Activated CD4-positive, alpha-beta T cell treated with anti-CD3 and anti-CD28 coated beads, Interleukin-2, amount 50 U/mL, for 1 hour (primary cell): ENCODE data around the gene ZNF275.
"Not testable (repeated sequence)": the region's sequence is repeated elsewhere in the genome, so short reads cannot be mapped to it uniquely, and the experiment has no call there.

Experiments
- DNase-seq: peaks from one replicate; pipeline ENCODE4 v3.0.0-alpha.2; 2020

ZNF275 gene, protein sequence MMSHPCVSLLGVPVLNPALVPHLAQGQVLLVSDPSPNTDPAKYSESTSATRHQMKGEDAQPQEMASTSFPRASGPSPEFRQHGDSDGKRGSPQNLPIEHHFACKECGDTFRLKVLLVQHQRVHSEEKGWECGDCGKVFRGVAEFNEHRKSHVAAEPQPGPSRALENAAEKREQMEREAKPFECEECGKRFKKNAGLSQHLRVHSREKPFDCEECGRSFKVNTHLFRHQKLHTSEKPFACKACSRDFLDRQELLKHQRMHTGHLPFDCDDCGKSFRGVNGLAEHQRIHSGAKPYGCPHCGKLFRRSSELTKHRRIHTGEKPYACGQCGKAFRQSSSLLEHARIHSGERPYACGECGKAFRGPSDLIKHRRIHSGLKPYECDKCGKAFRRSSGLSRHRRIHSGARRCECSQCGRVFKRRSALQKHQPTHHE

GRCh38 chrX:153333821-153334653, at the start of gene ZNF275:
TSS of gene ZNF275 (plus strand) at chrX:153334153. CDS start at chrX:153336680, 2,527 bp downstream.
- peak; percentile 77 for DNase-seq

- not testable (repeated sequence) for DNase-seq
These were observed 48.3 kb upstream of the ZNF275 start for GRCh38 chrX:153285678-153286077.

DNA sequence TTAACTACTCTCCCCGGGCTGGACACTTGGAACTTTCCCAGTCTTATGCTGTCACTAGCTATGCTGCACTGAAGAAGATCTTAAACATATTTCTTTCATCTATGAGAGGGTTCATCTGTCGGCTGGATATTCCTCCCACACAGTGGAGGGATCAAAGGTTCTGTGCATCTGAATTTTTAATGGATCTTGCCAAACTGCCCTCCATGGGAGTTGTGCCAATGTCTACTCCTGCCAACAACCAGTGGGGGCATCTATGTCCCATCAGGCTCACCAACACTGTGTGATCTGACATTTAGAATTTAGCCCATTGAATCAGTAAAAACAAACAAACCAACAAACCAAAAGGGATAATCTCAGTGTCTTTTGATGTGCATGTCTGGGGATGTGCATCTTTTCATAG, 45.1 kb upstream of the ZNF275 start:
- DNase-seq: not testable (repeated sequence)

- not testable (repeated sequence) for DNase-seq
These were observed 40.4 kb upstream of the ZNF275 start for GRCh38 chrX:153293485-153294071.

GRCh38 chrX:153297376-153297775, 36.6 kb upstream of the ZNF275 start:
- no peak for DNase-seq

- no peak for DNase-seq
These were observed 34.1 kb upstream of the ZNF275 start for GRCh38 chrX:153299855-153300254.

DNA sequence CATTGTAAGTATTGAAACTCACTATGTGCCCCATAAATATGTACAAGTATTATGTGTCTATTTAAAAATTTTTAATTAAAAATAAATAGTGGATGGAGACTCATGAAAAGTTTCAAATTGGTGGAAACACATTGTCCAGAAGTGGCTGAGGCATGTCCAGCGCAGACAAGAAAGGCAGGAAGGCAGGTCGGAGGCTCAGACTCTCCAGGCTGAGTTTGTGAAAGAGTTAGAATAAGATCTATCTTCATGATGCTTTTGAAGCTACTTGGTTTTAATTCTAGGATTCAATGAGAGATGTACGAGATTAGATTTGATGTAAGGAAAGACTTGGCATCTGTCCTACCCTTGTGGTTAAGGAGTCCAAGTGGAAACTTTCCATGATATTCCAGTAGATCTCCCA, 32.2 kb upstream of the ZNF275 start:
- DNase-seq: no peak

DNA sequence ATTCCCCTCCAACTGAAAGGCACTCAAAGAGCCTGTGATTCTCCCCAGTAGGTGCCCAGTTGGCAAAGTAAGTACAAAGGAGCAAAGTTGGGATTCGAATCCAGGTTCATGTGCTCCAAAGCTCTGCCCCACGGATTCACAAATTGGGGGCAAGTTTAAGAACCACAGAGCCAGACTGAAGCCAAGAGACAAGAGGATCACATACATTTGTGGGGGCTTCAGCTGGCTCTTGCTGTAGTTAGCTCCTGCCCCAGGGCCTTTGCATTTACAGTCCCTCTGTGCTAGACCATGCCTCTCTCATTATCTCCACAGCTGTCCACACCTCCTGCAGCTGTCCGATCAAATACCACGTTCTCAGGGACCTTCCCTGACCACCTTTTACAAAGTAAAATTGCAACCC, 31.2 kb upstream of the ZNF275 start:
- no peak for DNase-seq

DNA sequence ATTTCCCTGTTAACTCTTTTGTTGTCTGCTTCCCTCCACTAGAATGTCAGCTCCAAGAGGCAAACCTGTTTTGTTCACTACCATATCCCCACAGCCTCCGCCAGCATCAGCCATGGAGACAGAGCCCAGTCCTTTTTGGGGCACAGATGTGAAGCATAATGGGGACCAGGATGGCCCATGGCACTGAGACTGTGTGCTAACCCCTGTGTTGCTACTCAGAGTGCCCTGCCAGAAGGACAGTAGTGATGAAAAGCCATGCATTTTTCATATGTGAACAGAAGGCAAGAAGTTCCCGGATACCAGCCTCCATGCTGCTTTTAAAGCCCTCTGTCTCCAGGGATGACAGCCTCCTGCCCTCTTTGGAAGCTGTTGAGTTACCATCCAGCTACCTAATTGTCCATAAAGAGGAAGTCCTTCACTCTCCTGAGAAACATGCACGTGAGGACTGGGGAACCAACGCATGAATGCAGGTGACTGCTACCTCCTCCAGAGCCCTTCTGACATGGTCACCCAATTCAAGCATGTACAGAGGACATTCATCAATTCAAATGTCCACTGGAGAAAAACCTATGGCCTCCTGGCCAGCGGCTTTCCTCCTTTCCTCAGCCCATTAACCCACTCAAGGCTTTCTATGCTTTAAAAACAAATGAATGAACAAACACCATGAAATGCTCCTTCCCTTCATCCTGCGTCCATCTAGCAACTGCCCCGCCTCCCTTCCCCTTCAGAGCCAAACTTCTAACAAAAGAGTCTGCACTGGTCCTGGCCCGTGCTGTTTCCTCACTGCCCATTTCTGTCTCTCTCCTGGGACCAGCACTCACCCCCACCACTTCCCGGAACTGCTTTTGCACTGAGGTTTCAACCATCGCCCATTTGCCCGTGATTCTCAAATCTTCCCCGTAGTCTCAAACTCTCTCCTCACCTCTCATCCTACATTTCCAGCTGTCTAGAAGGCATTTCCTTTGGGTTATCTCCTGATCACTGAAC, 30.4 kb upstream of the ZNF275 start:
- DNase-seq: no peak

DNA sequence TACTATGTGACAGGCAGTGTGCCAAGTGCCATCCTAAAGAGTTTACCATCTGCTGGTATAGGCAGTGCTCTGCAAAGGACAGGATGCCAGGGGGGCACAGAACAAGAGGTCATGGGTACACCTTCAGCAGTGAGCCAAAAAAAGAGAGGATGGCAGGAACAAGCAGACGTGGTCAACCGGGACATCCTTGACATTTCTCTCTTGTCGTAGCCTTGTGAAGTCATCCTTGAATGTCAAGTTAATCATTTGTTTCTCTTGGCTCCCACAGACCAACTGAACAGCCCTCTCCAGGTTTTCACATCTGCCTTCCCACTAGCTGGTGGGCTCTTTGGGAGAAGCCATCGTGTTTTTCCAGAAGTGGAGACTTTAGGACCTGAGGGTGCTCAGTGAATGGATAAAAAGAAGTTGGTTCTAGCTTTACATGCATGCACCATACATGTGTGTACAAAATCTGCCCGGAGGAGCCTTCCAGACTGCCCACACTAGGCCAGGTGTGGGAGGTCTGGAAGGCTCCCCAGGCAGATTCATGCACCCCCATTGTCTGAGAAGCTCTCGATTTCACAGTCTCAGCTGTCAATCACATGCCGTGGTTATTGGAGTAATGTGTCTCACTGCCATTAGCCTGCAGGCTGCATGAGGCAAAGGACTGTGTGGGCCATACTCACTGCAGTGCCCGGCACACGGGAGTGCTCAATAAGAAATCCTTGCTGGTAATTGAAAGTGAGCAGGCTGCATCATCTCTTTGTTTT, 28.8 kb upstream of the ZNF275 start:
- no peak for DNase-seq

GRCh38 chrX:153305972-153306371, 28.0 kb upstream of the ZNF275 start:
- DNase-seq: no peak

- no peak for DNase-seq
These were observed 27.3 kb upstream of the ZNF275 start for GRCh38 chrX:153306527-153307115.

GRCh38 chrX:153307276-153308178, 26.4 kb upstream of the ZNF275 start:
- DNase-seq: no peak

DNA sequence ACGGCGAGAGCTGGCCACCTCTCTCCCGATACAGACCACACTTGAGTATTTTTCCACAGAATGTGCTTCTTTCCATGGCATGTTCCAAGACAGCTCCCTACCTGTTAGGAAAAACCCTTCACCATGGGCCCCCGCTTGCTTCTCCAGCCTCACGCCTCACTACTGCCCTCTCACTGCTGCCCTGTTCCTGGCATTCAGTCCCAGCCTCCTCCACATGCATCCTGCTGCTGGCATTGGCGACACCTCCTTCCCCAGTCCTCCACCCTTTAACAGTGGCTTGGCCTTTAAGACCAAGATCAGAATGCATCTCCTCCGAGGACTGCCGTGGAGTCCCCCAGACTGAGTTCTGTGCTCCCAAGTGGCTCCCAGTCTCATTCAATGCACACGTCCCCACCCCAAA, 23.1 kb upstream of the ZNF275 start:
- no peak for DNase-seq

DNA sequence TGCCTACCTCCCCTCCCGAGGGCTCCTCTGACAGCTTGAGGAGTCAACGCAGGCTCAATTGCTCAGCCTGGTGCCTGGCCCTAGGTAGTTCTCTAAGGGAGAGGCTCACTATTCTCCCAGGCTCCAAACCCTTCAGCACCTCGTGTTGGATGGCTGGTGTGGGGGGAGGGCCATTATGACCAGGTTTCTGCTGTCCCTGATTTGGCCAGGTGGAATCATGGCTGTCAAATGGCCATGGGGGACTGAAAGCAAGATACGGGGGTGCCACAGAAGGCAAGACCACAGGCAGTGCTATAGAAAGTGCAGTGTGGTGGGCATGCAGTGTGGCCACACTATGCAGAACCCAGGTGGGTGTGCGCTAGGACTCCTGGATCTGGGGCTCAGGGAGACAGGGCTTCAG, 21.9 kb upstream of the ZNF275 start:
- no peak for DNase-seq

- no peak for DNase-seq
These were observed 21.1 kb upstream of the ZNF275 start for GRCh38 chrX:153312842-153313241.

DNA sequence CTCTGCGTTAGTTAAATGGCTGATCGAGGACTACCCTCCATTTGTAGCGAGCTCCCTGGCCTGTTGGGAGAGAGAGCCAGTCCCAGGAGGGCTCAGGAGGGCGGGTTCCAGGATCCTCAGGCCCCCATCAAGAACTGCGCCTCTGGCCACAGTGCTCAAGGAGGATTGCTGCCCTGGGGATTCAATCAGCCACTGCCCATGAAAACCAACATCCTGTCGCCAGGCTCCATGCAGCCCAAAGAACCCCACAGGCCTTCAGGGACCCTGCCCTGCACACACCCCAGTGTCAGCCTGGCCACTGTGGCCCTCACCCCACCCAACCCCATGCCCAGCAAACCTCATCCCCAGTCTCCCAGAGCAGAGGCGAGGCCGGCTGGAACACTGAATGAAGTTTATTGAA, 16.6 kb upstream of the ZNF275 start:
- DNase-seq: no peak

GRCh38 chrX:153317996-153318722, 15.8 kb upstream of the ZNF275 start:
- DNase-seq: no peak

GRCh38 chrX:153318811-153319210, 15.1 kb upstream of the ZNF275 start:
- DNase-seq: no peak
